SK-N-SH (cell line): ENCODE results near the gene SRSF6. TPM values are rescaled to one million over a fixed set of nuclear protein-coding genes. Genes with fewer than 3 reads are reported as not detected.
"Not testable (repeated sequence)": the region's sequence is repeated elsewhere in the genome, so short reads cannot be mapped to it uniquely, and the experiment has no call there.

Experiments used
- CTCF ChIA-PET: fragments of 300-600, 350-600 bp; formaldehyde crosslinking; extraction: SDS; loops from one replicate; lab custom pipeline; 2021; lab: Yijun Ruan, JAX
- POLR2A ChIA-PET: fragments of 350-600 bp; sonication (Branson Sonifier 250); formaldehyde crosslinking; extraction: SDS; loops from one replicate; lab custom pipeline; 2020; ENCODE audit warnings: antibody characterized with exemption, inconsistent platforms; lab: Yijun Ruan, JAX
- DNase-seq: peaks from one replicate; pipeline ENCODE4 v3.0.0; 2012
- H2AFZ ChIP-seq: fragments of 200-600 bp; sonication (generic); 2 replicates; pipeline ENCODE4 v1.8.1; 2016; ENCODE audit warnings: antibody characterized with exemption, mild to moderate bottlenecking, low read depth
- H3F3A ChIP-seq: fragments of 200-600 bp; sonication (generic); replicated peaks from 2 replicates; pipeline ENCODE3; 2016; ENCODE audit warnings: antibody characterized with exemption, mild to moderate bottlenecking; ENCODE audit not compliant: insufficient read depth
- H3K27ac ChIP-seq, 2 experiments: fragments of 200-500 bp in 1 of 2; fragments of 200-600 bp in 1 of 2; sonication (Bioruptor generic) in 1 of 2; sonication (generic), shearing (Covaris generic) in 1 of 2; 2 replicates each; pipeline versions ENCODE4 v1.5.1 to v1.6.1; 2014 to 2016; ENCODE audit warnings: low read depth in 2 of 2, inconsistent platforms in 1 of 2, low read length in 1 of 2, mild to moderate bottlenecking in 1 of 2, mixed read lengths in 1 of 2
- H3K27me3 ChIP-seq: fragments of 200-600 bp; sonication (generic), shearing (Covaris generic); 2 replicates; pipeline ENCODE4 v1.6.1; 2016; ENCODE audit warnings: mixed run types; ENCODE audit not compliant: insufficient read depth
- H3K36me3 ChIP-seq, 2 experiments: fragments of 200-500 bp in 1 of 2; fragments of 200-600 bp in 1 of 2; sonication (Bioruptor generic) in 1 of 2; sonication (generic) in 1 of 2; replicated peaks in 1 of 2; 2 replicates each; pipeline versions ENCODE3 to v1.5.1; 2014 to 2016; ENCODE audit warnings: low read length in 1 of 2, mild to moderate bottlenecking in 1 of 2; ENCODE audit not compliant: insufficient read depth in 2 of 2, control insufficient read depth in 1 of 2
- H3K4me1 ChIP-seq, 2 experiments: fragments of 200-500 bp in 1 of 2; fragments of 200-600 bp in 1 of 2; sonication (Bioruptor generic) in 1 of 2; sonication (generic), shearing (Covaris generic) in 1 of 2; 2 replicates each; pipeline versions ENCODE4 v1.5.1 to v1.6.1; 2014 to 2016; ENCODE audit warnings: low read depth in 1 of 2, low read length in 1 of 2, mixed run types in 1 of 2; ENCODE audit not compliant: insufficient read depth in 2 of 2, control insufficient read depth in 1 of 2
- H3K4me2 ChIP-seq: fragments of 200-600 bp; sonication (generic), shearing (Covaris generic); 2 replicates; pipeline ENCODE4 v1.6.1; 2017; ENCODE audit warnings: mixed run types
- H3K4me3 ChIP-seq, 2 experiments: fragments of 200-500 bp in 1 of 2; fragments of 200-600 bp in 1 of 2; sonication (Bioruptor generic) in 1 of 2; sonication (generic), shearing (Covaris generic) in 1 of 2; 2 replicates each; pipeline versions ENCODE4 v1.5.1 to v1.8.1; 2014 to 2016; ENCODE audit warnings: low read depth in 2 of 2, inconsistent platforms in 1 of 2, low read length in 1 of 2, mild to moderate bottlenecking in 1 of 2, mixed read lengths in 1 of 2, moderate library complexity in 1 of 2
- H3K79me2 ChIP-seq: fragments of 200-600 bp; sonication (generic); 2 replicates; pipeline ENCODE4 v1.8.1; 2017; ENCODE audit warnings: mild to moderate bottlenecking; ENCODE audit not compliant: insufficient read depth
- H3K9ac ChIP-seq: fragments of 200-600 bp; sonication (generic); 2 replicates; pipeline ENCODE4 v1.6.1; 2017; ENCODE audit warnings: mixed run types
- H3K9me2 ChIP-seq: fragments of 200-600 bp; sonication (generic); 2 replicates; pipeline ENCODE4 v1.6.1; 2017; ENCODE audit warnings: mixed run types
- H3K9me3 ChIP-seq: fragments of 200-600 bp; sonication (generic); 2 replicates; pipeline ENCODE4 v1.6.1; 2017; ENCODE audit warnings: mixed run types, mild to moderate bottlenecking, moderate library complexity
- H4K20me1 ChIP-seq: fragments of 200-600 bp; sonication (generic); 2 replicates; pipeline ENCODE4 v1.6.1; 2017; ENCODE audit warnings: mild to moderate bottlenecking, mixed run types; ENCODE audit not compliant: insufficient read depth
- CHD2 ChIP-seq: fragments of 150-350 bp; IDR thresholded peaks from 2 replicates; pipeline ENCODE4 v1.6.1; 2018; ENCODE audit warnings: low read length; ENCODE audit not compliant: partially characterized antibody
- CTCF ChIP-seq: fragments of 200-600 bp; sonication (generic); IDR thresholded peaks from 2 replicates; pipeline ENCODE4 v1.6.1; 2017; ENCODE audit warnings: antibody characterized with exemption, mild to moderate bottlenecking, moderate library complexity
- EZH2phosphoT487 ChIP-seq: fragments of 200-600 bp; sonication (generic); IDR thresholded peaks from 2 replicates; pipeline ENCODE4 v1.6.1; 2017; ENCODE audit warnings: low read depth, mixed run types, mild to moderate bottlenecking, antibody characterized with exemption, moderate library complexity, borderline replicate concordance
- FOSL2 ChIP-seq: IDR thresholded peaks from 2 replicates; pipeline ENCODE4 v1.4.0; 2012; ENCODE audit warnings: low read depth, mild to moderate bottlenecking, moderate library complexity, borderline replicate concordance
- GABPA ChIP-seq: IDR thresholded peaks from 2 replicates; pipeline ENCODE4 v1.4.0; 2012; ENCODE audit warnings: low read depth, mild to moderate bottlenecking
- JUND ChIP-seq: IDR thresholded peaks from 2 replicates; pipeline ENCODE4 v1.4.0; 2012
- MAX ChIP-seq: IDR thresholded peaks from 2 replicates; pipeline ENCODE4 v1.4.0; 2012; ENCODE audit warnings: low read depth
- MEF2A ChIP-seq: IDR thresholded peaks from 2 replicates; pipeline ENCODE4 v1.4.0; 2012; ENCODE audit warnings: low read depth, borderline replicate concordance
- MXI1 ChIP-seq: IDR thresholded peaks from 2 replicates; pipeline ENCODE4 v1.6.1; 2012; ENCODE audit warnings: mild to moderate bottlenecking, low read depth, low read length, improper control_type of control experiment
- RCOR1 ChIP-seq: fragments of 150-350 bp; IDR thresholded peaks from 2 replicates; pipeline ENCODE4 v1.6.1; 2017; ENCODE audit warnings: antibody characterized with exemption, low read length
- RFX5 ChIP-seq: IDR thresholded peaks from 2 replicates; pipeline ENCODE4 v1.6.1; 2012; ENCODE audit warnings: mild to moderate bottlenecking, improper control_type of control experiment, low read length
- RXRA ChIP-seq: IDR thresholded peaks from 2 replicates; pipeline ENCODE4 v1.4.0; 2012; ENCODE audit warnings: low read depth, mild to moderate bottlenecking, borderline replicate concordance
- TEAD4 ChIP-seq: IDR thresholded peaks from 2 replicates; pipeline ENCODE4 v1.4.0; 2012; ENCODE audit warnings: mild to moderate bottlenecking, borderline replicate concordance; ENCODE audit not compliant: insufficient read depth
- ZBTB33 ChIP-seq: IDR thresholded peaks from 2 replicates; pipeline ENCODE4 v1.4.0; 2012; ENCODE audit warnings: low read depth, borderline replicate concordance
- WGBS: methylation state at CpG from one replicate; pipeline ENCODE4 v1.1.6; 2017; ENCODE audit warnings: low lambda C conversion rate; 5-methylcytosine and 5-hydroxymethylcytosine counted together
- polyA plus RNA-seq, 3 experiments: library from polyadenylated mRNA; depleted of rRNA; stranded (reverse); fragments of >200 nt; gene quantifications; 2 replicates each; pipeline ENCODE4 v1.2.3, GENCODE V29; 2012

SRSF6 gene
- polyA plus RNA-seq, 1 of the 3 experiments (the other 2 are of a cell fraction): 92.6 TPM

GRCh38 chr20:43495388-43495787 lies 37.7 kb downstream of the SRSF6 start:
- H3K27me3 ChIP-seq: no peaks in the 10 kb centered on the region
- no peaks in the 10 kb centered on the region for H3K4me1 ChIP-seq
- no peaks in the 10 kb centered on the region for H3F3A ChIP-seq
- no peaks in the 10 kb centered on the region for H3K9me2 ChIP-seq
- ChIA-PET CTCF (no interaction called here), POLR2A (no interaction called here)
- no peak for DNase-seq
- H3K9ac ChIP-seq: no peak overlapping the region
- no peaks in the 10 kb centered on the region for H3K9me3 ChIP-seq
- WGBS: 39% methylated on average over 2 of the region's 2 CpGs
- H3K27ac ChIP-seq: no peak overlapping the region
- no peaks in the 10 kb centered on the region for H3K79me2 ChIP-seq
- no peaks in the 10 kb centered on the region for H4K20me1 ChIP-seq
- no peaks in the 10 kb centered on the region for H3K36me3 ChIP-seq
- no peak for TF ChIP-seq RFX5
- TF ChIP-seq RXRA: no peak
- TF ChIP-seq JUND: no peak
- TF ChIP-seq GABPA: no peak
- TF ChIP-seq FOSL2: no peak
- no peak for TF ChIP-seq MXI1
- no peak for TF ChIP-seq ZBTB33
- no peak for TF ChIP-seq RCOR1
- TF ChIP-seq CTCF: no peak
- TF ChIP-seq MEF2A: no peak
- TF ChIP-seq EZH2phosphoT487: no peak
- no peak for TF ChIP-seq CHD2
- no peak for TF ChIP-seq MAX
- no peak for TF ChIP-seq TEAD4
- H2AFZ ChIP-seq: no peak overlapping the region
- no peak overlapping the region for H3K4me3 ChIP-seq
- H3K4me2 ChIP-seq: no peak overlapping the region

GRCh38 chr20:43502021-43502420 lies 44.3 kb downstream of the SRSF6 start:
- H3K9me3 ChIP-seq, H3K4me1 ChIP-seq, H3K4me2 ChIP-seq, H3K36me3 ChIP-seq, H3K79me2 ChIP-seq, H3F3A ChIP-seq, H4K20me1 ChIP-seq, DNase-seq, H2AFZ ChIP-seq, H3K9me2 ChIP-seq, CTCF ChIA-PET, H3K9ac ChIP-seq, H3K4me3 ChIP-seq, H3K27ac ChIP-seq, H3K27me3 ChIP-seq: not testable (repeated sequence)
- 70% methylated on average over 8 of the region's 8 CpGs for WGBS
- POLR2A ChIA-PET: interaction anchor here (1.3 kb wide), 1 partner anchor 35 kb away, joined by 3 read pairs; no protein-coding TSS in a partner anchor
